COLO668 (cell line): ENCODE measurements around the gene TARDBP.
"Not testable (repeated sequence)": the region's sequence is repeated elsewhere in the genome, so short reads cannot be mapped to it uniquely, and the experiment has no call there.

ENCODE experiments used
- DNase-seq: peaks from one replicate; lab custom pipeline; 2025; ENCODE audit not compliant: unreplicated experiment; lab: John Stamatoyannopoulos, UW

TARDBP gene

GRCh38 chr1:11042065-11042464 lies 29.6 kb downstream of the TARDBP start:
- DNase-seq = no peak

GRCh38 chr1:11042995-11043874 lies 30.8 kb downstream of the TARDBP start:
- DNase-seq = no peak

GRCh38 chr1:11044086-11044848 lies 31.8 kb downstream of the TARDBP start:
- DNase-seq = no peak

GRCh38 chr1:11044849-11045427 lies 32.5 kb downstream of the TARDBP start:
- no peak for DNase-seq

- DNase-seq = peak; percentile 59
These were observed 33.2 kb downstream of the TARDBP start for GRCh38 chr1:11045428-11046269.

- DNase-seq = peak; percentile 42
These were observed 33.8 kb downstream of the TARDBP start for GRCh38 chr1:11046270-11046566.

GRCh38 chr1:11046625-11047365 lies 34.3 kb downstream of the TARDBP start, which contains the start of gene MASP2:
Gene MASP2, minus strand, starts transcription at chr1:11047239. Its CDS starts 32 bp downstream, at chr1:11047207.
- no peak for DNase-seq

- DNase-seq = not testable (repeated sequence)
These were observed 38.7 kb downstream of the TARDBP start for GRCh38 chr1:11051121-11051520.

- no peak for DNase-seq
These were observed 39.5 kb downstream of the TARDBP start for GRCh38 chr1:11051781-11052511.

GRCh38 chr1:11052839-11053757 lies 40.6 kb downstream of the TARDBP start:
- DNase-seq = peak; percentile 90

- no peak for DNase-seq
These were observed 41.3 kb downstream of the TARDBP start for GRCh38 chr1:11053758-11054137.

- no peak for DNase-seq
These were observed 41.7 kb downstream of the TARDBP start for GRCh38 chr1:11054181-11054580.

GRCh38 chr1:11054666-11055065 lies 42.2 kb downstream of the TARDBP start:
- DNase-seq = no peak

GRCh38 chr1:11055676-11056075 lies 43.2 kb downstream of the TARDBP start:
- DNase-seq = no peak

GRCh38 chr1:11056504-11056903 lies 44.0 kb downstream of the TARDBP start:
- DNase-seq = no peak

GRCh38 chr1:11057477-11057876 lies 45.0 kb downstream of the TARDBP start:
- no peak for DNase-seq

GRCh38 chr1:11058026-11058425 lies 45.6 kb downstream of the TARDBP start:
- no peak for DNase-seq

GRCh38 chr1:11058595-11059154 lies 46.2 kb downstream of the TARDBP start:
- peak; percentile 94 for DNase-seq
